H1 (cell line): Measurements from ENCODE around the gene ABLIM1. TPM values are rescaled to one million over a fixed set of nuclear protein-coding genes. Genes with fewer than 3 reads are reported as not detected.

Source experiments
- ATF3 ChIP-seq: IDR thresholded peaks from 2 replicates; pipeline ENCODE4 v1.6.1; 2011; ENCODE audit warnings: low read depth, mild to moderate bottlenecking, low read length; ENCODE audit not compliant: insufficient read depth
- BACH1 ChIP-seq: IDR thresholded peaks from 2 replicates; pipeline ENCODE4 v1.6.1; 2012; ENCODE audit warnings: low read length, improper control_type of control experiment
- BCL11A ChIP-seq, 2 experiments: IDR thresholded peaks; one replicate each; pipeline ENCODE4 v1.6.1; 2011; ENCODE audit warnings: low read depth in 2 of 2, low read length in 2 of 2, mild to moderate bottlenecking in 2 of 2
- CBX5 ChIP-seq: fragments of 300-800, 300-1000 bp; sonication (generic); IDR thresholded peaks from 2 replicates; pipeline ENCODE4 v1.7.1; 2016; ENCODE audit warnings: antibody characterized with exemption, low read length, low read depth
- CBX8 ChIP-seq: fragments of 300-800, 300-1000 bp; sonication (generic); IDR thresholded peaks from 2 replicates; pipeline ENCODE4 v1.7.1; 2016; ENCODE audit warnings: low read depth, low read length, borderline replicate concordance
- CTCF ChIP-seq, 3 experiments: IDR thresholded peaks; 1 replicate in 2 of 3; 2 replicates in 1 of 3; pipeline versions ENCODE4 v1.5.1 to v1.6.1; 2011; ENCODE audit warnings: low read length in 3 of 3, mild to moderate bottlenecking in 3 of 3, inconsistent platforms in 2 of 3, low read depth in 1 of 3, moderate library complexity in 1 of 3; ENCODE audit not compliant: insufficient read depth in 1 of 3; ENCODE audit errors: control extremely low read depth in 1 of 3
- E2F6 ChIP-seq: IDR thresholded peaks from 2 replicates; pipeline ENCODE4 v1.6.1; 2012; ENCODE audit warnings: inconsistent platforms
- HDAC2 ChIP-seq, 2 experiments: fragments of 300-600 bp in 1 of 2; sonication (generic) in 1 of 2; IDR thresholded peaks; 2 replicates each; pipeline ENCODE4 v1.6.1; 2011 to 2012; ENCODE audit warnings: low read depth in 2 of 2, low read length in 2 of 2, mild to moderate bottlenecking in 2 of 2, moderate library complexity in 2 of 2, borderline replicate concordance in 1 of 2, inconsistent platforms in 1 of 2
- HDAC6 ChIP-seq: IDR thresholded peaks from one replicate; pipeline ENCODE4 v1.7.1; 2012; ENCODE audit warnings: low read depth, mild to moderate bottlenecking, inconsistent platforms, low read length, moderate library complexity
- PHF8 ChIP-seq: fragments of 200-600 bp; sonication (generic); conservative IDR thresholded peaks from 2 replicates; pipeline ENCODE4 v1.7.1; 2012; ENCODE audit warnings: low read depth, mild to moderate bottlenecking, inconsistent platforms, low read length, moderate library complexity
- POU5F1 ChIP-seq: IDR thresholded peaks from 2 replicates; pipeline ENCODE4 v1.6.1; 2011; ENCODE audit warnings: low read depth, mild to moderate bottlenecking, low read length, moderate library complexity
- RAD21 ChIP-seq, 2 experiments: IDR thresholded peaks in 1 of 2; conservative IDR thresholded peaks in 1 of 2; 2 replicates each; pipeline ENCODE4 v1.6.1; 2011; ENCODE audit warnings: low read depth in 2 of 2, low read length in 2 of 2, improper control_type of control experiment in 1 of 2, inconsistent platforms in 1 of 2, mild to moderate bottlenecking in 1 of 2, moderate library complexity in 1 of 2
- RBBP5 ChIP-seq: IDR thresholded peaks from 2 replicates; pipeline ENCODE4 v1.7.1; 2012; ENCODE audit warnings: low read depth, mild to moderate bottlenecking, inconsistent platforms, low read length, moderate library complexity, borderline replicate concordance
- RNF2 ChIP-seq: fragments of 200-900, 300-1000 bp; sonication (generic); IDR thresholded peaks from 2 replicates; pipeline ENCODE4 v1.7.1; 2016; ENCODE audit warnings: borderline replicate concordance, low read depth, mild to moderate bottlenecking, antibody characterized with exemption, low read length; ENCODE audit not compliant: poor library complexity, severe bottlenecking; ENCODE audit errors: missing control alignments
- SAP30 ChIP-seq: fragments of 300-600 bp; sonication (generic); IDR thresholded peaks from 2 replicates; pipeline ENCODE4 v1.7.1; 2012; ENCODE audit warnings: low read length, moderate library complexity, mild to moderate bottlenecking, inconsistent platforms; ENCODE audit not compliant: insufficient read depth, insufficient replicate concordance
- SIN3A ChIP-seq, 2 experiments: IDR thresholded peaks in 1 of 2; conservative IDR thresholded peaks in 1 of 2; 2 replicates each; pipeline ENCODE4 v1.6.1; 2011 to 2012; ENCODE audit warnings: low read length in 2 of 2, improper control_type of control experiment in 1 of 2, low read depth in 1 of 2, mild to moderate bottlenecking in 1 of 2
- SIX5 ChIP-seq: IDR thresholded peaks from 2 replicates; pipeline ENCODE4 v1.6.1; 2011; ENCODE audit warnings: mild to moderate bottlenecking, low read depth, low read length
- SP1 ChIP-seq: IDR thresholded peaks from 2 replicates; pipeline ENCODE4 v1.6.1; 2011; ENCODE audit warnings: low read depth, low read length
- USF2 ChIP-seq: IDR thresholded peaks from 2 replicates; pipeline ENCODE4 v1.6.1; 2011; ENCODE audit warnings: low read length, improper control_type of control experiment
- polyA plus RNA-seq, 7 experiments: library from polyadenylated mRNA; depleted of rRNA in 3 of 7; stranded (reverse) in 5 of 7; unstranded in 2 of 7; fragments of >200 nt in 5 of 7; fragments of 200-250 nt in 2 of 7; gene quantifications; 1 replicate in 5 of 7; 2 replicates in 1 of 7; 4 replicates in 1 of 7; pipeline versions ENCODE4 v1.2.1 to v1.2.3, GENCODE V29; 2011 to 2013; ENCODE audit warnings: missing spikeins in 2 of 7, mixed read lengths in 2 of 7
- total RNA-seq: library from RNA; stranded (reverse); fragmentation: NEBNext Ultra II Directional; extraction: Animal tissue kit (Norgen Biotek cat#: 25700); gene quantifications from 2 replicates; pipeline ENCODE4 v1.2.1, GENCODE V29; 2021

ABLIM1 gene
- total and polyA plus RNA-seq, 2 of the 8 experiments (the other 6 are each of a cell fraction or from before 2014, with no cell fraction given) = 51.2 to 51.7 TPM

- TF ChIP-seq RAD21 (IDR thresholded peaks at IDR 0.05 in 1 of 2, conservative IDR thresholded peaks at IDR 0.05 in 1 of 2; ENCODE audit: low read depth in 2 of 2, low read length in 2 of 2) = peak; percentile 76 to 82
- TF ChIP-seq CBX5 = no peak
- TF ChIP-seq POU5F1 = no peak
- TF ChIP-seq SIN3A (conservative IDR thresholded peaks at IDR 0.05 in 1 of 2, IDR thresholded peaks at IDR 0.05 in 1 of 2; ENCODE audit: low read depth in 1 of 2, low read length in 2 of 2) = no peak
- TF ChIP-seq HDAC2 (IDR thresholded peaks at IDR 0.05; ENCODE audit: borderline replicate concordance in 1 of 2, low read depth in 2 of 2, low read length in 2 of 2) = no peak
- no peak for TF ChIP-seq RNF2
- TF ChIP-seq PHF8 = no peak
- TF ChIP-seq CBX8 = no peak
- TF ChIP-seq BACH1 = no peak
- TF ChIP-seq USF2 = peak; percentile 82
- TF ChIP-seq HDAC6 = no peak
- TF ChIP-seq SIX5 = no peak
- TF ChIP-seq SAP30 = no peak
- TF ChIP-seq E2F6 = peak; percentile 70
- peak; percentile 76 to 85 (median 83) for TF ChIP-seq CTCF (IDR thresholded peaks at IDR 0.05; ENCODE audit: control extremely low read depth in 1 of 3, insufficient read depth in 1 of 3, low read depth in 1 of 3, low read length in 3 of 3)
- TF ChIP-seq BCL11A (IDR thresholded peaks at IDR 0.05; ENCODE audit: low read depth in 2 of 2, low read length in 2 of 2) = no peak
- peak; percentile 71 for TF ChIP-seq ATF3
- TF ChIP-seq RBBP5 = no peak
- TF ChIP-seq SP1 = no peak
These were observed 199.1 kb downstream of the ABLIM1 start (continued) for GRCh38 chr10:114458955-114459354.
